HEK293T (cell line): ENCODE results near the gene GABRB1.

Experiments
- BHLHE40 ChIP-seq: fragments of 450-650 bp; IDR thresholded peaks from 2 replicates; pipeline ENCODE4 v1.6.1; 2016; ENCODE audit warnings: mild to moderate bottlenecking, moderate library complexity, borderline replicate concordance
- ELF4 ChIP-seq: fragments of 450-650 bp; IDR thresholded peaks from 2 replicates; pipeline ENCODE4 v1.6.1; 2017; ENCODE audit warnings: antibody characterized with exemption
- FOXA1 ChIP-seq: fragments of 450-650 bp; IDR thresholded peaks from 2 replicates; pipeline ENCODE4 v1.6.1; 2016; ENCODE audit warnings: mild to moderate bottlenecking
- FOXK2 ChIP-seq: fragments of 450-650 bp; IDR thresholded peaks from 2 replicates; pipeline ENCODE4 v1.6.1; 2016; ENCODE audit warnings: mild to moderate bottlenecking
- FOXM1 ChIP-seq: fragments of 450-650 bp; IDR thresholded peaks from 2 replicates; pipeline ENCODE4 v1.6.1; 2017; ENCODE audit warnings: mild to moderate bottlenecking, borderline replicate concordance
- HDGF ChIP-seq: fragments of 450-650 bp; IDR thresholded peaks from 2 replicates; pipeline ENCODE4 v1.6.1; 2017; ENCODE audit warnings: antibody characterized with exemption, borderline replicate concordance
- L3MBTL2 ChIP-seq: fragments of 450-650 bp; conservative IDR thresholded peaks from 2 replicates; pipeline ENCODE4 v1.6.1; 2016; ENCODE audit warnings: mild to moderate bottlenecking
- PKNOX1 ChIP-seq: fragments of 450-650 bp; IDR thresholded peaks from 2 replicates; pipeline ENCODE4 v1.6.1; 2016
- SP1 ChIP-seq: fragments of 450-650 bp; IDR thresholded peaks from 2 replicates; pipeline ENCODE4 v1.6.1; 2017
- SUZ12 ChIP-seq: fragments of 450-650 bp; IDR thresholded peaks from 2 replicates; pipeline ENCODE4 v1.6.1; 2016; ENCODE audit warnings: mild to moderate bottlenecking
- TARDBP ChIP-seq: fragments of 450-650 bp; IDR thresholded peaks from 2 replicates; pipeline ENCODE4 v1.6.1; 2016
- ZNF384 ChIP-seq: fragments of 450-650 bp; IDR thresholded peaks from 2 replicates; pipeline ENCODE4 v1.6.1; 2016

DNA sequence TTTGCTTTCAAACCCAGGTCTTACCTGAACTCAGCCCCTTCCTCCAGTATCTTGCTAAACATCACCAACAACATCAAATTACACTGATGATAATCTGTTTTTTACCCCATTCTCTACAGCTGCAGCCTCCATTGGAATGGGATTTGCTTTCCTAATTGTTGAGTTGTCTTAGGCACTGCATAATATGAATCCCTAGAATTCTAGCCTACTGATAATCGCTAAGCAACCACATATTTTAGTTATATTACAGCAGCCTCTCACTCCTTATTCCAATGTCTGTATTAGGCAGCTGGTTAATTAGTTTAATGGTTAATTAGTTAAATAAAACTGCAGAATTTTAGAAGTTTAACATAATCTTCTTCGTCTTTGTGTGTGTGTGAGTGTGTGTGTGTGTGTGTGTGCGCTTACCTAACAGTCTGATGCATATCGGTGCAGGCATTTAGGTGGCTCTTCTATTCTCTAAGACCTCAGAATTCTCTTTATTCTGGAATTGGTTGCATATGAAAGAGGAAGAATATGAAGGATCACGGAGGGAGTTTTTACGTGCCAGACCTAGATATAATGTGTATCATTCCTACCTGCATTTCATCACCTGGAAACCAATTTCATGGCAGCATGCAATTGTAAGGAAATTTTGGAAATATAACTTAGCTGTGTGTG is 437.5 kb downstream of the GABRB1 start:
- TF ChIP-seq TARDBP (no peak), BHLHE40 (no peak), FOXA1 (no peak), SUZ12 (no peak), FOXM1 (no peak), FOXK2 (no peak), L3MBTL2 (no peak), HDGF (no peak), ZNF384 (no peak), PKNOX1 (no peak), SP1 (no peak), ELF4 (no peak)
